Prostate gland (tissue), 2 donors: ENCODE measurements around the gene NUP58.

Source experiments
- POLR2AphosphoS5 ChIP-seq: sonication (generic); formaldehyde crosslinking; IDR thresholded peaks from one replicate; pipeline ENCODE4 v1.6.1; 2017; ENCODE audit warnings: antibody characterized with exemption
- TF ChIP-seq, protein P1 (sequence below), 4 experiments: fragments of 200-600 bp in 2 of 4; fragments of 450-650 bp in 2 of 4; sonication (generic) in 2 of 4; IDR thresholded peaks; 1 replicate in 3 of 4; 2 replicates in 1 of 4; pipeline ENCODE4 v1.5.1; 2016 to 2019; ENCODE audit warnings: antibody characterized with exemption in 4 of 4, mild to moderate bottlenecking in 2 of 4, moderate library complexity in 2 of 4

- TF ChIP-seq, protein P1, sequence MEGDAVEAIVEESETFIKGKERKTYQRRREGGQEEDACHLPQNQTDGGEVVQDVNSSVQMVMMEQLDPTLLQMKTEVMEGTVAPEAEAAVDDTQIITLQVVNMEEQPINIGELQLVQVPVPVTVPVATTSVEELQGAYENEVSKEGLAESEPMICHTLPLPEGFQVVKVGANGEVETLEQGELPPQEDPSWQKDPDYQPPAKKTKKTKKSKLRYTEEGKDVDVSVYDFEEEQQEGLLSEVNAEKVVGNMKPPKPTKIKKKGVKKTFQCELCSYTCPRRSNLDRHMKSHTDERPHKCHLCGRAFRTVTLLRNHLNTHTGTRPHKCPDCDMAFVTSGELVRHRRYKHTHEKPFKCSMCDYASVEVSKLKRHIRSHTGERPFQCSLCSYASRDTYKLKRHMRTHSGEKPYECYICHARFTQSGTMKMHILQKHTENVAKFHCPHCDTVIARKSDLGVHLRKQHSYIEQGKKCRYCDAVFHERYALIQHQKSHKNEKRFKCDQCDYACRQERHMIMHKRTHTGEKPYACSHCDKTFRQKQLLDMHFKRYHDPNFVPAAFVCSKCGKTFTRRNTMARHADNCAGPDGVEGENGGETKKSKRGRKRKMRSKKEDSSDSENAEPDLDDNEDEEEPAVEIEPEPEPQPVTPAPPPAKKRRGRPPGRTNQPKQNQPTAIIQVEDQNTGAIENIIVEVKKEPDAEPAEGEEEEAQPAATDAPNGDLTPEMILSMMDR (IDR thresholded peaks at IDR 0.05): no peak
- TF ChIP-seq POLR2AphosphoS5: no peak
Measured at GRCh38 chr13:25252752-25253151, 48.7 kb upstream of the NUP58 start.
